Neural cell (in vitro differentiated cells): ENCODE results near the gene MSI2. TPM values are rescaled to one million over a fixed set of nuclear protein-coding genes. Genes with fewer than 3 reads are reported as not detected.

Experiments
- H2AFZ ChIP-seq: fragments of 200-600, 300-800 bp; sonication (generic), shearing (Covaris generic); 2 replicates; pipeline ENCODE4 v1.6.0; 2014; ENCODE audit warnings: low read depth, mild to moderate bottlenecking, antibody characterized with exemption, low read length, moderate library complexity
- H3F3A ChIP-seq: fragments of 200-600 bp; shearing (Covaris generic); 2 replicates; pipeline ENCODE4 v1.6.1; 2016; ENCODE audit warnings: mild to moderate bottlenecking, moderate library complexity, mixed read lengths, antibody characterized with exemption, low read length; ENCODE audit not compliant: insufficient read depth, poor library complexity, severe bottlenecking
- H3K27ac ChIP-seq: fragments of 200-600, 300-800 bp; sonication (generic), shearing (Covaris generic); 2 replicates; pipeline ENCODE4 v1.5.1; 2014; ENCODE audit warnings: mild to moderate bottlenecking, low read length, moderate library complexity
- H3K27me3 ChIP-seq: fragments of 300-800, 200-600 bp; sonication (generic), shearing (Covaris generic); 2 replicates; pipeline ENCODE4 v1.6.0; 2014; ENCODE audit warnings: mild to moderate bottlenecking, low read depth, low read length, moderate library complexity; ENCODE audit not compliant: insufficient read depth
- H3K36me3 ChIP-seq: fragments of 300-800, 200-600 bp; sonication (generic), shearing (Covaris generic); 2 replicates; pipeline ENCODE4 v1.5.1; 2014; ENCODE audit warnings: mild to moderate bottlenecking, antibody characterized with exemption, low read length, moderate library complexity; ENCODE audit not compliant: insufficient read depth
- H3K4me2 ChIP-seq: fragments of 300-800, 200-600 bp; sonication (generic), shearing (Covaris generic); 2 replicates; pipeline ENCODE4 v1.6.0; 2014; ENCODE audit warnings: mild to moderate bottlenecking, low read length
- H3K4me3 ChIP-seq: fragments of 300-800, 200-600 bp; sonication (generic), shearing (Covaris generic); 2 replicates; pipeline ENCODE4 v1.5.1; 2014; ENCODE audit warnings: mild to moderate bottlenecking, low read length, moderate library complexity
- H3K79me2 ChIP-seq: fragments of 200-600 bp; shearing (Covaris generic); replicated peaks from 2 replicates; pipeline ENCODE4 v1.6.0; 2014; ENCODE audit warnings: mild to moderate bottlenecking, low read length, moderate library complexity; ENCODE audit not compliant: insufficient read depth
- H3K9ac ChIP-seq: fragments of 300-800, 200-600 bp; sonication (generic), shearing (Covaris generic); 2 replicates; pipeline ENCODE4 v1.6.1; 2016; ENCODE audit warnings: mild to moderate bottlenecking, low read length, mixed read lengths
- H3K9me2 ChIP-seq: fragments of 200-600 bp; shearing (Covaris generic); 2 replicates; pipeline ENCODE4 v1.6.1; 2016; ENCODE audit warnings: mild to moderate bottlenecking, low read length, mixed read lengths; ENCODE audit not compliant: insufficient read depth
- H3K9me3 ChIP-seq: fragments of 200-600, 300-800 bp; sonication (generic), shearing (Covaris generic); 2 replicates; pipeline ENCODE4 v1.6.1; 2016; ENCODE audit warnings: mild to moderate bottlenecking, mixed run types, low read length, moderate library complexity, mixed read lengths
- H4K20me1 ChIP-seq: fragments of 200-600 bp; shearing (Covaris generic); 2 replicates; pipeline ENCODE4 v1.6.1; 2016; ENCODE audit warnings: mild to moderate bottlenecking, mixed run types; ENCODE audit not compliant: insufficient read depth
- CTCF ChIP-seq: fragments of 450-650 bp; IDR thresholded peaks from 2 replicates; pipeline ENCODE4 v1.5.1; 2014; ENCODE audit warnings: antibody characterized with exemption, mild to moderate bottlenecking, moderate library complexity; ENCODE audit not compliant: poor library complexity, severe bottlenecking
- EP300 ChIP-seq: fragments of 450-650 bp; conservative IDR thresholded peaks from 2 replicates; pipeline ENCODE4 v1.6.1; 2014; ENCODE audit warnings: antibody characterized with exemption, mild to moderate bottlenecking, moderate library complexity; ENCODE audit not compliant: poor library complexity, severe bottlenecking
- EZH2 ChIP-seq: fragments of 200-600, 300-800 bp; shearing (Covaris generic), sonication (generic); IDR thresholded peaks from 2 replicates; pipeline ENCODE4 v1.6.1; 2014; ENCODE audit warnings: antibody characterized with exemption, low read length, borderline replicate concordance, mild to moderate bottlenecking; ENCODE audit not compliant: insufficient read depth, poor library complexity, severe bottlenecking
- MXI1 ChIP-seq: fragments of 450-650 bp; conservative IDR thresholded peaks from 2 replicates; pipeline ENCODE4 v1.6.1; 2014; ENCODE audit warnings: antibody characterized with exemption, mild to moderate bottlenecking; ENCODE audit not compliant: poor library complexity, severe bottlenecking
- POLR2AphosphoS5 ChIP-seq: IDR thresholded peaks from 2 replicates; pipeline ENCODE4 v1.6.1; 2012
- RAD21 ChIP-seq: fragments of 450-650 bp; conservative IDR thresholded peaks from 2 replicates; pipeline ENCODE4 v1.6.1; 2014; ENCODE audit warnings: antibody characterized with exemption, mild to moderate bottlenecking, moderate library complexity
- REST ChIP-seq: IDR thresholded peaks from 2 replicates; pipeline ENCODE4 v1.6.1; 2012; ENCODE audit warnings: borderline replicate concordance
- SMC3 ChIP-seq: fragments of 450-650 bp; conservative IDR thresholded peaks from 2 replicates; pipeline ENCODE4 v1.6.1; 2014; ENCODE audit warnings: antibody characterized with exemption, mild to moderate bottlenecking, moderate library complexity; ENCODE audit not compliant: poor library complexity
- TAF1 ChIP-seq: IDR thresholded peaks from 2 replicates; pipeline ENCODE4 v1.6.1; 2012; ENCODE audit warnings: low read depth
- polyA plus RNA-seq: library from polyadenylated mRNA; depleted of rRNA; stranded (reverse); fragments of >200 nt; gene quantifications from 2 replicates; pipeline ENCODE4 v1.2.3, GENCODE V29; 2014

MSI2 gene
- polyA plus RNA-seq, 1 donor from 2014 or later: 61.4 TPM

- Histone ChIP-seq H3F3A (peaks cover 6% of the 10 kb centered on the region), H3K4me3 (no peak overlapping the region), H4K20me1 (no peaks in the 10 kb centered on the region), H3K79me2 (peaks cover 2% of the 10 kb centered on the region), H3K9ac (no peak overlapping the region), H2AFZ (no peak overlapping the region), H3K27me3 (no peaks in the 10 kb centered on the region), H3K9me3 (no peaks in the 10 kb centered on the region), H3K9me2 (no peaks in the 10 kb centered on the region), H3K36me3 (no peaks in the 10 kb centered on the region), H3K27ac (no peak overlapping the region), H3K4me2 (no peak overlapping the region)
- TF ChIP-seq MXI1: no peak
- TF ChIP-seq REST: no peak
- no peak for TF ChIP-seq CTCF
- TF ChIP-seq TAF1: no peak
- TF ChIP-seq RAD21: no peak
- TF ChIP-seq POLR2AphosphoS5: no peak
- TF ChIP-seq EP300: no peak
- TF ChIP-seq EZH2: no peak
- no peak for TF ChIP-seq SMC3
These were observed 410.6 kb downstream of the MSI2 start for GRCh38 chr17:57666946-57667345.

- Histone ChIP-seq H2AFZ (no peak overlapping the region), H3K4me3 (no peak overlapping the region), H3K9me2 (no peaks in the 10 kb centered on the region), H3K27me3 (no peaks in the 10 kb centered on the region), H3K27ac (no peak overlapping the region), H4K20me1 (no peaks in the 10 kb centered on the region), H3K9me3 (no peaks in the 10 kb centered on the region), H3K9ac (no peak overlapping the region), H3K79me2 (peaks cover 2% of the 10 kb centered on the region), H3K36me3 (no peaks in the 10 kb centered on the region), H3K4me2 (no peak overlapping the region), H3F3A (peaks cover under 1% of the 10 kb centered on the region)
- no peak for TF ChIP-seq RAD21
- no peak for TF ChIP-seq EZH2
- TF ChIP-seq MXI1: no peak
- no peak for TF ChIP-seq POLR2AphosphoS5
- no peak for TF ChIP-seq EP300
- no peak for TF ChIP-seq CTCF
- no peak for TF ChIP-seq SMC3
- no peak for TF ChIP-seq REST
- TF ChIP-seq TAF1: no peak
These were observed 411.2 kb downstream of the MSI2 start for GRCh38 chr17:57667461-57667923.
